Cardiac fibroblast (primary cell): ENCODE measurements around the gene SERPINE2.
"Not testable (repeated sequence)": the region's sequence is repeated elsewhere in the genome, so short reads cannot be mapped to it uniquely, and the experiment has no call there.

ENCODE experiments used
- DNase-seq, 2 donors: peaks; one replicate each; pipeline versions ENCODE4 v3.0.0 to v3.0.0-alpha.2; 2010; ENCODE audit warnings: low read depth in 2 of 2
- H3K4me3 ChIP-seq, 2 donors: replicated peaks in 1 of 2; 1 replicate in 1 of 2; 2 replicates in 1 of 2; pipeline ENCODE4 v1.5.1; 2011; ENCODE audit warnings: low read depth in 2 of 2, low read length in 2 of 2, mild to moderate bottlenecking in 2 of 2, moderate library complexity in 1 of 2
- CTCF ChIP-seq: IDR thresholded peaks from one replicate; pipeline ENCODE4 v1.5.1; 2011; ENCODE audit warnings: low read depth, mild to moderate bottlenecking, low read length, inconsistent platforms

Gene SERPINE2

GRCh38 chr2:224008702-224009261 lies 30.3 kb downstream of the SERPINE2 start:
- no peak overlapping the region for H3K4me3 ChIP-seq
- no peak for TF ChIP-seq CTCF
- DNase-seq, result peak in 1 of 2 donors; percentile 58

GRCh38 chr2:224004105-224004695 lies 34.9 kb downstream of the SERPINE2 start:
- TF ChIP-seq CTCF, result no peak
- DNase-seq, result peak; percentile 31 to 39
- H3K4me3 ChIP-seq, result no peak overlapping the region

- DNase-seq, H3K4me3 ChIP-seq: not testable (repeated sequence)
These were observed 38.4 kb downstream of the SERPINE2 start for GRCh38 chr2:224000662-224001061.

- no peak overlapping the region for H3K4me3 ChIP-seq
- no peak for DNase-seq
- TF ChIP-seq CTCF, result no peak
These were observed 39.2 kb downstream of the SERPINE2 start for GRCh38 chr2:223999862-224000261.

GRCh38 chr2:223998948-223999347 lies 40.1 kb downstream of the SERPINE2 start:
- no peak for TF ChIP-seq CTCF
- no peak for DNase-seq
- H3K4me3 ChIP-seq, result no peak overlapping the region

GRCh38 chr2:223997938-223998337 lies 41.1 kb downstream of the SERPINE2 start:
- no peak for TF ChIP-seq CTCF
- no peak for DNase-seq
- no peak overlapping the region for H3K4me3 ChIP-seq

GRCh38 chr2:223996391-223996790 lies 42.7 kb downstream of the SERPINE2 start:
- DNase-seq, result no peak
- no peak overlapping the region for H3K4me3 ChIP-seq
- TF ChIP-seq CTCF, result no peak
